HepG2 (cell line): ENCODE results near the gene PMM2. TPM values are rescaled to one million over a fixed set of nuclear protein-coding genes. Genes with fewer than 3 reads are reported as not detected.

Source experiments
- ARHGAP35 ChIP-seq: sonication (generic); formaldehyde crosslinking; IDR thresholded peaks from 2 replicates; pipeline ENCODE4 v1.9.0; 2022; ENCODE audit warnings: mild to moderate bottlenecking, inconsistent platforms, moderate library complexity, missing genetic modification reagents, borderline replicate concordance
- GABPA ChIP-seq, 2 experiments: IDR thresholded peaks; 2 replicates each; pipeline ENCODE4 v1.6.1; 2011 to 2016; ENCODE audit warnings: low read depth in 2 of 2, low read length in 1 of 2, missing biosample characterization in 1 of 2, missing genetic modification characterization in 1 of 2
- HMG20B ChIP-seq: conservative IDR thresholded peaks from 2 replicates; pipeline ENCODE4 v1.6.1; 2016; ENCODE audit warnings: missing genetic modification reagents, missing compliant biosample characterization
- IRF2 ChIP-seq: IDR thresholded peaks from 2 replicates; pipeline ENCODE4 v1.6.1; 2018; ENCODE audit warnings: missing genetic modification reagents, missing compliant biosample characterization
- KLF12 ChIP-seq: sonication (generic); formaldehyde crosslinking; IDR thresholded peaks from 2 replicates; pipeline ENCODE4 v1.4.0; 2020; ENCODE audit warnings: missing genetic modification reagents, borderline replicate concordance
- MED8 ChIP-seq: sonication (generic); formaldehyde crosslinking; IDR thresholded peaks from 2 replicates; pipeline ENCODE4 v1.8.1; 2023; ENCODE audit warnings: mild to moderate bottlenecking, missing genetic modification reagents; ENCODE audit not compliant: insufficient replicate concordance
- NAIF1 ChIP-seq: sonication (generic); formaldehyde crosslinking; IDR thresholded peaks from 2 replicates; pipeline ENCODE4 v1.5.0; 2020; ENCODE audit warnings: mild to moderate bottlenecking, missing genetic modification reagents, borderline replicate concordance
- NONO ChIP-seq, 2 experiments: fragments of 450-650 bp in 1 of 2; sonication (generic) in 1 of 2; formaldehyde crosslinking in 1 of 2; IDR thresholded peaks in 1 of 2; conservative IDR thresholded peaks in 1 of 2; 2 replicates each; pipeline versions ENCODE4 v1.6.1 to v1.8.0; 2017 to 2022; ENCODE audit warnings: mild to moderate bottlenecking in 1 of 2, missing genetic modification reagents in 1 of 2, moderate library complexity in 1 of 2
- NR2F6 ChIP-seq, 2 experiments: IDR thresholded peaks; 2 replicates each; pipeline ENCODE4 v1.6.1; 2016; ENCODE audit warnings: antibody characterized with exemption in 1 of 2, mild to moderate bottlenecking in 1 of 2
- SNAI1 ChIP-seq: sonication (generic); formaldehyde crosslinking; IDR thresholded peaks from 2 replicates; pipeline ENCODE4 v1.5.0; 2020; ENCODE audit warnings: mild to moderate bottlenecking, missing genetic modification reagents, borderline replicate concordance
- SOX13 ChIP-seq, 3 experiments: fragments of 450-650 bp in 1 of 3; sonication (generic) in 1 of 3; formaldehyde crosslinking in 1 of 3; IDR thresholded peaks in 2 of 3; conservative IDR thresholded peaks in 1 of 3; 2 replicates each; pipeline versions ENCODE4 v1.5.0 to v1.6.1; 2016 to 2020; ENCODE audit warnings: antibody characterized with exemption in 1 of 3, mild to moderate bottlenecking in 1 of 3, missing compliant biosample characterization in 1 of 3, missing genetic modification reagents in 1 of 3, moderate library complexity in 1 of 3
- SOX5 ChIP-seq: IDR thresholded peaks from 2 replicates; pipeline ENCODE4 v1.6.1; 2016; ENCODE audit warnings: borderline replicate concordance
- TOPORS ChIP-seq: sonication (generic); formaldehyde crosslinking; IDR thresholded peaks from 2 replicates; pipeline ENCODE4 v1.8.0; 2023; ENCODE audit warnings: mild to moderate bottlenecking, missing genetic modification reagents
- ZNF232 ChIP-seq: sonication (generic); formaldehyde crosslinking; IDR thresholded peaks from 2 replicates; pipeline ENCODE4 v1.4.0; 2020; ENCODE audit warnings: missing genetic modification reagents, borderline replicate concordance
- ZNF34 ChIP-seq: sonication (generic); formaldehyde crosslinking; IDR thresholded peaks from 2 replicates; pipeline ENCODE4 v1.4.0; 2020; ENCODE audit warnings: mild to moderate bottlenecking, missing genetic modification reagents, borderline replicate concordance
- ZNF549 ChIP-seq: sonication (generic); formaldehyde crosslinking; IDR thresholded peaks from 2 replicates; pipeline ENCODE4 v1.5.0; 2020; ENCODE audit warnings: missing genetic modification reagents
- ZNF556 ChIP-seq: sonication (generic); formaldehyde crosslinking; IDR thresholded peaks from 2 replicates; pipeline ENCODE4 v1.4.0; 2020; ENCODE audit warnings: mild to moderate bottlenecking, missing genetic modification reagents, borderline replicate concordance
- ZNF740 ChIP-seq: sonication (generic); formaldehyde crosslinking; IDR thresholded peaks from 2 replicates; pipeline ENCODE4 v1.4.0; 2020; ENCODE audit warnings: missing genetic modification reagents
- ZNF775 ChIP-seq: sonication (generic); formaldehyde crosslinking; IDR thresholded peaks from 2 replicates; pipeline ENCODE4 v1.4.0; 2020; ENCODE audit warnings: missing genetic modification reagents, mild to moderate bottlenecking, moderate library complexity, borderline replicate concordance
- ZNF83 ChIP-seq: sonication (generic); formaldehyde crosslinking; IDR thresholded peaks from 2 replicates; pipeline ENCODE4 v1.4.0; 2020; ENCODE audit warnings: missing genetic modification reagents, mild to moderate bottlenecking, borderline replicate concordance
- polyA plus RNA-seq, 8 experiments: library from polyadenylated mRNA; depleted of rRNA in 3 of 8; stranded (reverse) in 7 of 8; unstranded in 1 of 8; fragments of >200 nt; fragmentation: Illumina TruSeq in 4 of 8; extraction: Trizol in 4 of 8; gene quantifications; 2 replicates each; pipeline versions ENCODE4 v1.2.1 to v1.2.3, GENCODE V29; 2011 to 2016; ENCODE audit warnings: low read depth in 4 of 8, missing spikeins in 1 of 8, mixed read lengths in 1 of 8; ENCODE audit not compliant: insufficient read depth in 1 of 8
- total RNA-seq, 5 experiments: library from RNA; depleted of rRNA; stranded (reverse); fragments of >200 nt; fragmentation: Illumina TruSeq; extraction: Trizol; gene quantifications; 2 replicates each; pipeline ENCODE4 v1.2.3, GENCODE V29; 2016; ENCODE audit warnings: low read depth in 1 of 5
- TF ChIP-seq, protein P1 (sequence below), 2 experiments: sonication (generic) in 1 of 2; formaldehyde crosslinking in 1 of 2; IDR thresholded peaks; 2 replicates each; pipeline versions ENCODE4 v1.4.0 to v1.6.1; 2016 to 2020; ENCODE audit warnings: borderline replicate concordance in 1 of 2, low read depth in 1 of 2, mild to moderate bottlenecking in 1 of 2, missing genetic modification reagents in 1 of 2
- TF ChIP-seq, protein P2 (sequence below): sonication (generic); formaldehyde crosslinking; IDR thresholded peaks from 2 replicates; pipeline ENCODE4 v1.5.1; 2020; ENCODE audit warnings: missing genetic modification reagents, mild to moderate bottlenecking, borderline replicate concordance

The PMM2 gene
- total and polyA plus RNA-seq, 2 of the 13 experiments (the other 11 are each of a cell fraction or from before 2014, with no cell fraction given): 52.2 to 93.7 TPM

DNA sequence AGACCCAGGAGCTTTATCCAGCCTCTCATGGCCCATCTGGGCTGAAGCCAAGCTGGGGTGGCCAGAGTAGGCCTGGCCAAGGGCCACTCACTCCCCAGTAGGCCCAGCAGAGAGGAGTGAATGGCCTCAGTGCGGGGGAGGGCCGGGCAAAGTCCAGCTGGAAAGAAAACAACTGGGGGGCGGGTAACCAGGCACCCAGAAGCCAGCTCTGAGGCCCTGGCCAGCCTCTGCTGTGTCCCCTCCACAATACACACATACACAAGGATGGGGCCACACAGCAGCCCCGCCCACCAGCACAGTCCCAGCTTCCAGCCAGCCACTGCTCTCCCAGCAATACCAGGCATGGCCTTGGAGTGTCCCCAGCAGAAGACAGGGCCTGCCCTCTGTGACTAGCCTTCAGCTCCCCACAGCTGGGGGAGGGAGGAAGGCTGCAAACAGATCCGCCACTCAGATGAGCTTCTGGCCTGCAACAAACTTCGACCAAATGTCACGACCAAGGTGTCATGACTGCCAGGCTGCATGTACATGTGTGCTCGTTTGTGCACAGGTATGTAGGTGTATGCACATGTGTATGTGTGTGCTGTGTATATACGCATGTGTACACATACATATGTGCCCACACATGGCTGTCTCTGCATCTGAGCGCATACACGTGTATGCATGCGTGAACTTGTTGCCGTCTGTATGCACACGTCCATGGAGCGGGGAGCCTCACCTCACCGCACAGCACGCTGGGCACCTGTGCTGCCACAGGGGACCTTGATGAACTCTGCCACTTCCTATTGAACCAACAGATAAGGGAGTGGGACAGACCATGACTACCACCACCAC, 66.2 kb downstream of the PMM2 start (continued):
- peak; percentile 95 for TF ChIP-seq ZNF740 (CRISPR knock-in tag)
- TF ChIP-seq TOPORS (CRISPR knock-in tag): peak; percentile 98
- peak; percentile 30; the same call in 1 of the 2 replicates for TF ChIP-seq ZNF83 (CRISPR knock-in tag)
- TF ChIP-seq GABPA (IDR thresholded peaks at IDR 0.05; ENCODE audit: low read depth, low read length): no peak
- no peak for TF ChIP-seq GABPA (CRISPR knock-in tag; IDR thresholded peaks at IDR 0.05; ENCODE audit: low read depth)
- peak; percentile 97 for TF ChIP-seq SOX5
- TF ChIP-seq MED8: peak; percentile 95
- TF ChIP-seq NR2F6 (IDR thresholded peaks at IDR 0.05): peak; percentile 85
- TF ChIP-seq NR2F6 (CRISPR knock-in tag; IDR thresholded peaks at IDR 0.05): peak; percentile 95
- TF ChIP-seq ZNF775 (CRISPR knock-in tag): no peak; the same call in none of the 2 replicates
- TF ChIP-seq, protein P1, sequence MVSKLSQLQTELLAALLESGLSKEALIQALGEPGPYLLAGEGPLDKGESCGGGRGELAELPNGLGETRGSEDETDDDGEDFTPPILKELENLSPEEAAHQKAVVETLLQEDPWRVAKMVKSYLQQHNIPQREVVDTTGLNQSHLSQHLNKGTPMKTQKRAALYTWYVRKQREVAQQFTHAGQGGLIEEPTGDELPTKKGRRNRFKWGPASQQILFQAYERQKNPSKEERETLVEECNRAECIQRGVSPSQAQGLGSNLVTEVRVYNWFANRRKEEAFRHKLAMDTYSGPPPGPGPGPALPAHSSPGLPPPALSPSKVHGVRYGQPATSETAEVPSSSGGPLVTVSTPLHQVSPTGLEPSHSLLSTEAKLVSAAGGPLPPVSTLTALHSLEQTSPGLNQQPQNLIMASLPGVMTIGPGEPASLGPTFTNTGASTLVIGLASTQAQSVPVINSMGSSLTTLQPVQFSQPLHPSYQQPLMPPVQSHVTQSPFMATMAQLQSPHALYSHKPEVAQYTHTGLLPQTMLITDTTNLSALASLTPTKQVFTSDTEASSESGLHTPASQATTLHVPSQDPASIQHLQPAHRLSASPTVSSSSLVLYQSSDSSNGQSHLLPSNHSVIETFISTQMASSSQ (IDR thresholded peaks at IDR 0.05; ENCODE audit: low read depth): peak; percentile 58
- TF ChIP-seq, protein P1 (CRISPR knock-in tag; IDR thresholded peaks at IDR 0.05; ENCODE audit: borderline replicate concordance): peak; percentile 97
- TF ChIP-seq KLF12 (CRISPR knock-in tag): peak; percentile 97
- no peak for TF ChIP-seq ZNF549
- TF ChIP-seq NAIF1 (CRISPR knock-in tag): peak; percentile 79; the same call in 1 of the 2 replicates
- TF ChIP-seq SOX13 (IDR thresholded peaks at IDR 0.05): peak; percentile 84
- TF ChIP-seq SOX13 (CRISPR knock-in tag; conservative IDR thresholded peaks at IDR 0.05 in 1 of 2, IDR thresholded peaks at IDR 0.05 in 1 of 2): peak; percentile 95 to 97; a peak in 3 of 4 replicates
- peak; percentile 82; the same call in 1 of the 2 replicates for TF ChIP-seq SNAI1 (CRISPR knock-in tag)
- TF ChIP-seq ZNF556 (CRISPR knock-in tag): peak; percentile 100
- peak; percentile 94 for TF ChIP-seq IRF2 (CRISPR knock-in tag)
- peak; percentile 92 for TF ChIP-seq ZNF232
- no peak for TF ChIP-seq NONO (IDR thresholded peaks at IDR 0.05)
- TF ChIP-seq NONO (CRISPR knock-in tag; conservative IDR thresholded peaks at IDR 0.05): peak; percentile 100
- peak; percentile 93 for TF ChIP-seq ZNF34 (CRISPR knock-in tag)
- TF ChIP-seq, protein P2, sequence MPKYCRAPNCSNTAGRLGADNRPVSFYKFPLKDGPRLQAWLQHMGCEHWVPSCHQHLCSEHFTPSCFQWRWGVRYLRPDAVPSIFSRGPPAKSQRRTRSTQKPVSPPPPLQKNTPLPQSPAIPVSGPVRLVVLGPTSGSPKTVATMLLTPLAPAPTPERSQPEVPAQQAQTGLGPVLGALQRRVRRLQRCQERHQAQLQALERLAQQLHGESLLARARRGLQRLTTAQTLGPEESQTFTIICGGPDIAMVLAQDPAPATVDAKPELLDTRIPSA: no peak; the same call in 1 of the 2 replicates
- TF ChIP-seq ARHGAP35 (CRISPR knock-in tag): peak; percentile 41; the same call in 1 of the 2 replicates
- TF ChIP-seq HMG20B (CRISPR knock-in tag): peak; percentile 79; the same call in 1 of the 2 replicates
